Osteoblast (primary cell): Measurements from ENCODE around the gene ZNF618. TPM values are rescaled to one million over a fixed set of nuclear protein-coding genes. Genes with fewer than 3 reads are reported as not detected.

Experiments used
- DNase-seq: peaks from one replicate; pipeline ENCODE4 v3.0.0; 2011; ENCODE audit warnings: low spot score, mixed read lengths; ENCODE audit not compliant: insufficient read length; ENCODE audit errors: missing footprints
- H2AFZ ChIP-seq: 2 replicates; pipeline ENCODE4 v1.6.0; 2011; ENCODE audit warnings: mild to moderate bottlenecking, low read length
- H3K27ac ChIP-seq: 2 replicates; pipeline ENCODE4 v1.5.1; 2011; ENCODE audit warnings: mild to moderate bottlenecking, low read depth, low read length, moderate library complexity
- H3K27me3 ChIP-seq: 2 replicates; pipeline ENCODE4 v1.6.0; 2012; ENCODE audit warnings: mild to moderate bottlenecking, control low read depth, inconsistent platforms, low read length, moderate library complexity; ENCODE audit not compliant: insufficient read depth
- H3K36me3 ChIP-seq: 2 replicates; pipeline ENCODE4 v1.5.1; 2011; ENCODE audit warnings: mild to moderate bottlenecking, low read length, control low read depth, moderate library complexity; ENCODE audit not compliant: insufficient read depth
- H3K4me1 ChIP-seq: 2 replicates; pipeline ENCODE4 v1.5.1; 2011; ENCODE audit warnings: mild to moderate bottlenecking, low read length, control low read depth, moderate library complexity; ENCODE audit not compliant: insufficient read depth
- H3K4me2 ChIP-seq: 2 replicates; pipeline ENCODE4 v1.6.0; 2011; ENCODE audit warnings: mild to moderate bottlenecking, low read length; ENCODE audit not compliant: insufficient read depth
- H3K4me3 ChIP-seq: fragments of 200-600 bp; sonication (generic); 3 replicates; pipeline ENCODE4 v1.5.1; 2012; ENCODE audit warnings: mild to moderate bottlenecking, low read length, inconsistent platforms; ENCODE audit not compliant: insufficient read depth
- H3K79me2 ChIP-seq: 2 replicates; pipeline ENCODE4 v1.6.0; 2012; ENCODE audit warnings: mild to moderate bottlenecking, low read length, control low read depth, inconsistent platforms; ENCODE audit not compliant: insufficient read depth
- H3K9me3 ChIP-seq: 2 replicates; pipeline ENCODE4 v1.5.1; 2011; ENCODE audit warnings: low read depth, low read length, control low read depth
- H4K20me1 ChIP-seq: 2 replicates; pipeline ENCODE4 v1.6.0; 2012; ENCODE audit warnings: mild to moderate bottlenecking, low read length, control low read depth; ENCODE audit not compliant: insufficient read depth
- total RNA-seq: library from RNA; depleted of rRNA; stranded (reverse); fragments of >200 nt; gene quantifications from 2 replicates; pipeline ENCODE4 v1.2.3, GENCODE V29; 2012
- TF ChIP-seq, protein P1 (sequence below): IDR thresholded peaks from 2 replicates; pipeline ENCODE4 v1.5.1; 2011; ENCODE audit warnings: mild to moderate bottlenecking, low read depth, low read length, moderate library complexity; ENCODE audit errors: extremely low read depth

The ZNF618 gene
- total RNA-seq, 1 donor, result 10.1 TPM

DNA sequence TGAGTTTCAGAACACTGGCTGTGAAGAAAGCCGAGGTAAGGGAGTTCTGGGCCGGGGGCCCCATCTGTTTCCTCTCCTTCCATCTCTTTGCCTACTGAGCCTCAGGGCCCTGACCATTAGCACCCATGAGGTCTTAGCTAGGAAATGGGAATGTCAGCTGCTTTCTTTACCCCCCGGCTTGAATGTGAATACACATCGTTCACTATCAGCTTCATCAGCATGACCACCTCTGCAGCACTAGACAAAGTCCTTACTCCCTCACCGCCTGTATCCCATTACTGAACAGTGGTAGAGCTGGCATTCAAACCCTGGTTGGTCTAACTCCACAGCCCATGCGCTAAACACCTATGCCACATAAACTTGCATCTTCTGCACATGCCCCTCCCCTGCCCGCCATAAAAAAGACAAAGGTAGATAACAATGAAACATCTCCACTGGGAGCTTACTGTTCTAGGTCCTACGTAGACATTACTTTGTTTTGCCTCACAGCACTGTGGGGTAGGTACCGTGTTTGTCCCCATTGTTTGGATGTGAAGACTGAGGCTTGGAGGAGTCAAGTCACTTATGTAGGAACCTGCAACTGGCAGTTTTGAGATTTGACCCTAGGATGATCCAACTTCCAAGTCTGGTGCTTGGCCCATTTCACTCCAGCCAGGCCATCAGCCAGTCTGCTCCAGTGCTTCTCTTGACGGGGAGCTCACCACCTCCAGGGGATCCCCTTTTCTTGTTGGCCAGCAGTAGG, 108.7 kb downstream of the ZNF618 start:
- H3K36me3 ChIP-seq, result peaks cover 10% of the 10 kb centered on the region
- H2AFZ ChIP-seq, result no peak overlapping the region
- H3K4me2 ChIP-seq, result no peak overlapping the region
- H3K27me3 ChIP-seq, result no peaks in the 10 kb centered on the region
- H3K9me3 ChIP-seq, result no peaks in the 10 kb centered on the region
- DNase-seq, result no peak
- peaks cover 23% of the 10 kb centered on the region for H3K79me2 ChIP-seq
- TF ChIP-seq, protein P1, sequence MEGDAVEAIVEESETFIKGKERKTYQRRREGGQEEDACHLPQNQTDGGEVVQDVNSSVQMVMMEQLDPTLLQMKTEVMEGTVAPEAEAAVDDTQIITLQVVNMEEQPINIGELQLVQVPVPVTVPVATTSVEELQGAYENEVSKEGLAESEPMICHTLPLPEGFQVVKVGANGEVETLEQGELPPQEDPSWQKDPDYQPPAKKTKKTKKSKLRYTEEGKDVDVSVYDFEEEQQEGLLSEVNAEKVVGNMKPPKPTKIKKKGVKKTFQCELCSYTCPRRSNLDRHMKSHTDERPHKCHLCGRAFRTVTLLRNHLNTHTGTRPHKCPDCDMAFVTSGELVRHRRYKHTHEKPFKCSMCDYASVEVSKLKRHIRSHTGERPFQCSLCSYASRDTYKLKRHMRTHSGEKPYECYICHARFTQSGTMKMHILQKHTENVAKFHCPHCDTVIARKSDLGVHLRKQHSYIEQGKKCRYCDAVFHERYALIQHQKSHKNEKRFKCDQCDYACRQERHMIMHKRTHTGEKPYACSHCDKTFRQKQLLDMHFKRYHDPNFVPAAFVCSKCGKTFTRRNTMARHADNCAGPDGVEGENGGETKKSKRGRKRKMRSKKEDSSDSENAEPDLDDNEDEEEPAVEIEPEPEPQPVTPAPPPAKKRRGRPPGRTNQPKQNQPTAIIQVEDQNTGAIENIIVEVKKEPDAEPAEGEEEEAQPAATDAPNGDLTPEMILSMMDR, result no peak
- no peak overlapping the region for H3K4me3 ChIP-seq
- H4K20me1 ChIP-seq, result peaks cover 65% of the 10 kb centered on the region
- no peak overlapping the region for H3K27ac ChIP-seq
- H3K4me1 ChIP-seq, result peaks cover 5% of the 10 kb centered on the region

DNA sequence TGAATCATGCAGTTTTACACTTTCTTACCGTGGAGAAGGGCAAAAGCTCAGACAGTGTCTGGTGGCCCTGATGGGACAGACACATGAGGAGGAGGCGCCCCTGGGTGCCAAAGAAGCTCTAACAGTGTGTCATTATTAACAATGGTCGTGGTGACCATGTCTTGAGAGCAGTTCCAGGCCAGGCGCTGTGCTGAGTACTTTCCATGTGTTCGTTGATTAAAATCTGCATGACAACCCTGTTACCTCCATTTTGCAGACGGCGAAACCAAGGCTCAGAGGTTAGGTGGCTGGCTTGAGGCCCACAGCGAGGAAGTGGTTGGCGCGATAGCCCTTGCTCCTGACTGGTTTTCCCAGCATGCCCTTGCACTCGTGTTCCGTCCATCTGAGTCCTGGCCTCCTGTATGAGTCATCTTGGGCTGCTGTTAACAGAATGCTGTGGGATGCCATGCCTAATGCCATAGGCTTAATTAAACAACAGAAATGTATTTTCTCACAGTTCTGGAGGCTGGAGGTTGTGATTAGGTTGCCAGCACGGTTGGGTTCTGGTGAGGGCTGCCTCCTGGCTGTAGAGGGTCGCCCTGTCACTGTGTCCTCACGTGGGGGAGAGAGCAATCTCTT, 110.0 kb downstream of the ZNF618 start:
- DNase-seq, result peak; percentile 31
- Histone ChIP-seq H3K27ac (no peak overlapping the region), H4K20me1 (peaks cover 60% of the 10 kb centered on the region)

GRCh38 chr9:113986931-113987330, 110.8 kb downstream of the ZNF618 start:
- Histone ChIP-seq H4K20me1 (peaks cover 59% of the 10 kb centered on the region), H3K36me3 (peaks cover 14% of the 10 kb centered on the region), H3K4me3 (no peak overlapping the region), H2AFZ (no peak overlapping the region), H3K4me1 (peaks cover 5% of the 10 kb centered on the region), H3K27me3 (no peaks in the 10 kb centered on the region), H3K4me2 (no peak overlapping the region), H3K79me2 (peaks cover 15% of the 10 kb centered on the region), H3K27ac (no peak overlapping the region), H3K9me3 (no peaks in the 10 kb centered on the region)
- TF ChIP-seq, protein P1, result no peak
- DNase-seq, result peak; percentile 61

More for the DNA sequence above, 110.0 kb downstream of the ZNF618 start:
- no peak overlapping the region for H2AFZ ChIP-seq
- no peaks in the 10 kb centered on the region for H3K9me3 ChIP-seq
- peaks cover 5% of the 10 kb centered on the region for H3K4me1 ChIP-seq
- no peak overlapping the region for H3K4me2 ChIP-seq
- no peak overlapping the region for H3K4me3 ChIP-seq
- peaks cover 15% of the 10 kb centered on the region for H3K79me2 ChIP-seq
- H3K36me3 ChIP-seq, result peaks cover 14% of the 10 kb centered on the region
- TF ChIP-seq, protein P1, result no peak
- no peaks in the 10 kb centered on the region for H3K27me3 ChIP-seq

GRCh38 chr9:113987526-113987925, 111.4 kb downstream of the ZNF618 start:
- TF ChIP-seq, protein P1, result no peak
- Histone ChIP-seq H3K36me3 (peaks cover 14% of the 10 kb centered on the region), H3K27me3 (no peaks in the 10 kb centered on the region), H3K79me2 (peaks cover 16% of the 10 kb centered on the region), H3K9me3 (no peaks in the 10 kb centered on the region), H2AFZ (no peak overlapping the region), H4K20me1 (peaks cover 61% of the 10 kb centered on the region), H3K4me3 (no peak overlapping the region), H3K4me2 (no peak overlapping the region), H3K4me1 (peaks cover 5% of the 10 kb centered on the region), H3K27ac (no peak overlapping the region)
- DNase-seq, result no peak
